SU-DHL-6 (cell line): ENCODE results near the gene EVC2.

Experiments
- EZH2phosphoT487 ChIP-seq: fragments of 200-600 bp; sonication (generic), shearing (Covaris generic); conservative IDR thresholded peaks from 2 replicates; pipeline ENCODE4 v1.6.1; 2018; ENCODE audit warnings: mild to moderate bottlenecking, antibody characterized with exemption, low read length, moderate library complexity, mixed read lengths
- TF ChIP-seq, protein P1 (sequence below): fragments of 200-600 bp; sonication (generic); IDR thresholded peaks from one replicate; pipeline ENCODE4 v1.5.1; 2017; ENCODE audit warnings: antibody characterized with exemption, mild to moderate bottlenecking, low read length, moderate library complexity; ENCODE audit not compliant: insufficient read depth, poor library complexity, severe bottlenecking

DNA sequence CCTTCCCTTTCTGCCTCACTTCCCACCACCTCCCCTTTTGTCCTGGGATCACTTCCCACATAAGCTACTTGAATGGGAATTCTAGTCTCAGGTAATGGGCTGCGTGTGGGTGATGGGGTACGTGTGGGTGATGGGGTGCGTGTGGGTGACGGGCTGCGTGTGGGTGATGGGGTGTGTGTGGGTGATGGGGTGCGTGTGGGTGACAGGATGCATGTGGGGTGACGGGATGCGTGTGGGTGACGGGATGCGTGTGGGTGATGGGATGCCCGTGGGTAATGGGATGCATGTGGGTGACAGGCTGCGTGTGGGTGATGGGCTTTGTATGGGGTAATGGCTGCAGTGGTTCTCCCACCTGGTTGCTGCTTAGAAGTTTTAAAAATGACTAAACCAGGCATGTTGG is 43.6 kb downstream of the EVC2 start:
- TF ChIP-seq, protein P1, sequence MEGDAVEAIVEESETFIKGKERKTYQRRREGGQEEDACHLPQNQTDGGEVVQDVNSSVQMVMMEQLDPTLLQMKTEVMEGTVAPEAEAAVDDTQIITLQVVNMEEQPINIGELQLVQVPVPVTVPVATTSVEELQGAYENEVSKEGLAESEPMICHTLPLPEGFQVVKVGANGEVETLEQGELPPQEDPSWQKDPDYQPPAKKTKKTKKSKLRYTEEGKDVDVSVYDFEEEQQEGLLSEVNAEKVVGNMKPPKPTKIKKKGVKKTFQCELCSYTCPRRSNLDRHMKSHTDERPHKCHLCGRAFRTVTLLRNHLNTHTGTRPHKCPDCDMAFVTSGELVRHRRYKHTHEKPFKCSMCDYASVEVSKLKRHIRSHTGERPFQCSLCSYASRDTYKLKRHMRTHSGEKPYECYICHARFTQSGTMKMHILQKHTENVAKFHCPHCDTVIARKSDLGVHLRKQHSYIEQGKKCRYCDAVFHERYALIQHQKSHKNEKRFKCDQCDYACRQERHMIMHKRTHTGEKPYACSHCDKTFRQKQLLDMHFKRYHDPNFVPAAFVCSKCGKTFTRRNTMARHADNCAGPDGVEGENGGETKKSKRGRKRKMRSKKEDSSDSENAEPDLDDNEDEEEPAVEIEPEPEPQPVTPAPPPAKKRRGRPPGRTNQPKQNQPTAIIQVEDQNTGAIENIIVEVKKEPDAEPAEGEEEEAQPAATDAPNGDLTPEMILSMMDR = no peak
- no peak for TF ChIP-seq EZH2phosphoT487
